Uterus (tissue), 2 donors: Measurements from ENCODE around the gene KNSTRN.

Experiments
- CTCF ChIP-seq, 4 experiments: fragments of 200-600 bp in 2 of 4; fragments of 450-650 bp in 2 of 4; sonication (generic) in 2 of 4; IDR thresholded peaks; one replicate each; pipeline ENCODE4 v1.5.1; 2016 to 2019; ENCODE audit warnings: antibody characterized with exemption in 4 of 4, mild to moderate bottlenecking in 2 of 4, moderate library complexity in 1 of 4
- POLR2A ChIP-seq, 2 donors: fragments of 450-650 bp; IDR thresholded peaks; one replicate each; pipeline ENCODE4 v1.6.1; 2016; ENCODE audit warnings: antibody characterized with exemption in 2 of 2, mild to moderate bottlenecking in 1 of 2, moderate library complexity in 1 of 2

GRCh38 chr15:40360015-40360414 is 22.5 kb upstream of the KNSTRN start:
- TF ChIP-seq CTCF (IDR thresholded peaks at IDR 0.05) (no peak), POLR2A (IDR thresholded peaks at IDR 0.05) (no peak)
